Mucosa of gallbladder (tissue), 1 donor: ENCODE data around the gene SLC9A2. TPM values are rescaled to one million over a fixed set of nuclear protein-coding genes. Genes with fewer than 3 reads are reported as not detected.
A peak's percentile ranks its signal among the peaks of the same experiment; 100 is the strongest.

Experiments
- DNase-seq: peaks from one replicate; pipeline ENCODE4 v3.0.0-alpha.2; 2020; ENCODE audit warnings: low spot score
- total RNA-seq: library from RNA; stranded (reverse); gene quantifications from one replicate; pipeline ENCODE4 v1.2.1, GENCODE V29; 2021
- donor health status: DM: no; HTN: no; CAD: no.

The SLC9A2 gene
- total RNA-seq, 1 donor from 2014 or later, result 19.9 TPM

DNA sequence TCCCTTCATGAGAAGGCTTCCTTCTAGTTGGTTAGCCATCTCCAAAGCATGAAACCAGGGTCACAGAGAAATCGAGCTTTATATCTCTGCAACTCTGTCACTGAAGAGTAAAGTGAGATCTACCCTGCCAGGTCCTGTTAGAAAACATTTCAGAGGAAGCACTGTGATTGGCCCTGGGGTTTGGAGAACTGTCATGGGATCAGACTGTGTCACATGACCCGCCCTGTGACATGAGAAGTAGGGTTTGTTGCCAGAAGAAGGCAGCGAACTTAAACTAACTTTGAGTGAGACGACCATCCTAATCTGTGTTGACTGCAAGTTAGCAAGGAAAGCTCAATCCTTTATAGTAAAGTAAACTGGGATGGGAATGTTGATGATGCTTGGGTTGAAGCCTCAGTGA, 55.5 kb downstream of the SLC9A2 start:
- no peak for DNase-seq

DNA sequence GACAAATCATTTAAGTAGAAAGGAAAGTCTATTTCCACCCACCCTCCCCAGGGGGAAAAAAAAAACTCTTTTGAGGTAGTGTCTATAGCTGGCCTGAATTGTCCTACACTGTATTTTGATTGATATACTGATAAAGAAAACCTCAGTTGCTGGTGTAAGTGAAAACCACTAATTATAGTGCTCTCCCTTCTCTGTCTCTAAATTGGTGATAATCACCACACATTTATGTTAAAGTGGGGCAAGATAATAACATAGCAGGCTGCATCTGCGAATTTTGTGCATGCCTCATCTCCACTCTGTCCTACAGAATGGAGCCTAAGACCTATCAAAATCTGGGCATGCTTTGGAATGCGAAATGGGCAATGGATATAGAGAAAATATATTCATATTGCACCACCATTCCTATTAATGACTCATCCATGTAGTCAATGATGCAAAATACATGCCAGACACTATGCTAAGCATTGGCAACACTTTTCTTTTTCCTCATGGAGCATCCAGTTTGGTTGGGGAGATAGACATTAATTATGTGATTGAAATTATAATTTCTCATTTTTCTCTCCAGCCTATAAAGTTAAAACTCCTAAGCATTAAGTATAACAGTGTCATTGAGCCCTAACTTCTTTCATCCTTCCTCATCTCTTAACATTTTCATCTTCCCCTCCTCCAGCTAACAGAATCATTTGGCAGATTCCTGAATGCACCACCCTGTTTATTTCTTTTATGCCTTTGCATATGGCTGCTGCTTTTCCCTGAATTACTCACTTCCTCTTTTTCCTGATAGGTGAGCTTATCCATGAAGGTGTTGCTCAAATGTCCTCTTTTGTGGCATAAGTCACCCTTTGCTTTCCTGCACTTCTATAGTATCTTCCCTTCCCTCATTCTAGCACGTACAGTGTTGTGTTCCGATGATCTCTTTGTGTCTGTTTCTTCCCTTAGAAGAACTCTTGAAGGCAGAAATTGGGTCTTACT, 58.2 kb downstream of the SLC9A2 start:
- no peak for DNase-seq

DNA sequence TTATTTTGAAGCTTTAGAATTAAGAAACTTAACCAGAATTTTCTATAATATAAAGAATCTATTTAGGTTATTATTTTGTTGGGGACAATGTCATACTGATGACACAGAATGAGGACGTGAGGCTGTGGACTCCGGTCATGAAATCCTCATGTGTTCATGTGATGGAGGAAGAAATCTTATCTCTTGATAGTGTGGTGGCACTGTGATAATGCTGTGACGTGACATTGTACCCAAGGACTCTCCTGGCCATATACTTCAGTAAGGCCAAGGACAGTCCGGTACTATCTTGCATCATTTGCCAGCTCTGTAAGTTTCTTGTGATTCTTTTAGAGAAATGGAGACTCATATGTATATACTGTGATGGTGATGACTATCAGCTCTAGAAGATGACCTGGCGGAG, 59.1 kb downstream of the SLC9A2 start:
- DNase-seq, result no peak

DNA sequence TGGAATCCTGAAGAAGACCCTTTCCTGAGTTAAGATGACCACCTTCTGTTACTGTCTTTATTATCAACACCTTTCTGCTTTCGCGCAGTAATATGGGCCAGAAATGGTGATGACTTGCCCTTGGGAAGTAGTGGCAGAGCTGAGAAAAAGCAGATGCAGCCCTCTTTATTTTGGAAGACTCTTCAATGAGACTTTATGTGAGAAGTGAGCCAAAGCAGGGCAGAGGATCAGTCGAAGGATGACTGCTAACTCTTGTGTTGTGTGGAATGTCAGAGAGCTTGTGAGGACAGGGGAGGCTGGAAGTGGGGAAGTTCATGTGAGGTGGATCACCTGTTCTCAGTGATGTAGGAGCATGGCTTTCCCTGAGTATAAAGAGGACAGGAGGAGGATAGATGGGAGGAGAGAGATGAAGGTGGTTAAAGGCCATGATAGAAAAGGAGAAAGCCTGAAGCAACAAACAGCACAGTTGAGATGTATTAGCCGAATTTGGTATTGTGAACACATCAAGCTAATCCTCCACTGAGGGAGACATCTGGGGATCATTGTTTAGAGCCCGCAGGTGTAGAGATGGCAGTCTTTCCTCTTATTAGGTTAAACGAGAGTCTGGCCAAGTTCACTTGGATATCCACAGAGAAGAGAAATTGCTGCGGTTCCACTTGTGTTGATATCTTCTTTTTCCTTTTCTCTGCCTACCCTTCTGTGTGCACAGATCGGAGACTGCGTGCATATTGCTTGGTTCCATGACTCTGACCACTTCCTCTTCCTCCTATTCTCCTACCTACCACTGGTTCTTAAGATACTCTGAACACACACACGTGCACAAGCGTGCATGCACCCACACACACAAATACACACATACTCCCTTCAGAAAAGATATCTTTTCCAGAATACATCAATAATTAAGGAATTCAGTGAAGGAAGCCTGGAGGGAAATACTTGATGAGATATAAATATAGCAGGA, 67.4 kb downstream of the SLC9A2 start:
- DNase-seq, result no peak

DNA sequence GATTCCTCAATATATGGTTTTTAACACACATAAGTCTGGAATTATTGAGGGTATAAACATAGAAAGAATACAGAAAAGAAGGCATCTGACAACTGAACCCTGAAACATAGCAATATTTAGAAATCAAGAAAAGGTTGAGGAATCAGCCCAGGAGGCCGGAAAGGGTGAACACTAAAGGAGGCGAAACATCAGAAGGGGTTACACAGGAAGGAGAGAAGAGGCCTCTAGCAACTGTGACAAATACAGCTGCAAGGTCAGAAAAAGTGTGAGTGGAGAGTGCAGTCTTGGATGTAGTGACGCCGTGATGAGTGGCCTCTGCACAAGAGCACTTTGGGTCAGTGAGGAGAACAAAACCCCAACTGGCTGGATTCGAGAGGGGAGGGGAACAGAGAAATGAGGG, 70.7 kb downstream of the SLC9A2 start:
- DNase-seq, result no peak

DNA sequence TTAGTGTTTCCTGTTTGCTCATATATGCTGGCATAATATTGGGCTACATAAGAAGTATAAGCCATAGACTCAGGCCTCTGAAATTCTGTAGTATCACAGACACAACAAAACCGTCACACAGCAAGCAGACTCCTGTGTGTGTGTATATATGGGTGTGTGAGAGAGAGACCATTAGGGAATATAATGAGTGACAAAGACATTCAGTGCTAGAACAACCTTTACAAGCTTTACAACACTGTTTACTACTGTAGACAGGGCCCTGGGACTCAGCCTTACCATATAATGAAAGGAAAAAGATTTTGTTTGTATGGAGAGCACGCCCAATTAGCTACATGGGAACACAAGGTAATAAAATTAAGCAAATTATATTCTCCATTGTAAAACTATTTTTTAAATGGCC, 77.1 kb downstream of the SLC9A2 start:
- no peak for DNase-seq

DNA sequence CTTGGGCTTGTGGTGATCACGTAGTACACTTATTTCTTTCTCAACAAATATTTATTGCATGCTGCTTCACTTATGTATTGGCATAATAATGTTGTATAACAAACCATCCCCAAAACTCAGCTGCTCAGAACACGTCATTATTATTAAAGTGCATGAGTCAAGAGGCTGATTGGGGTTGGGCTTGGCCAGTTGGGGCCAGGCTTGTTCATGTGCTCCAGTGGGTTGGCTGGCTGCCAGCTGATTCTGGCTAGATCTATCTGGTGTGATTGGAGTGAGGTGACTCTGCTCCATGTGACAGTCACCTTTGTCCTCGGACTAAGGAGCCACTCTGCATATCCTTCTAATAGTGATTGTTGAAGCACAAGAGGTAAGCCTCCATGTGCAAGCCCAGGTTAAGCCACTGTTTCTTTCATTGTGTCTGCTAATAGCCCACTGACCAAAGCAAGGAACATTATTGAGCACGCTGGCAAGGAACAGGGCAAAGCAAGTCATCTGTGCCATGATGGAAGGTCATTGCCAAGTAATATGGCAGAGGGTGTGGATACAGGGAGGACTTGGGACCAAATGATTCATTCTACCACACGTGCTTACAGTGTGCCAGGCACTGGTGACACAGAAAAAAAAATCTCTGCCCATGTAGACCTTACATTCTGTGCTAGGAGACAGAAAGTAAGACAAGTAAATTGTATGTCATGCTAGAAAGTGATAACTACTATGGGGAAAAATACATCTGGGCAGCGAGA, 79.2 kb downstream of the SLC9A2 start:
- DNase-seq, result peak; percentile 81

DNA sequence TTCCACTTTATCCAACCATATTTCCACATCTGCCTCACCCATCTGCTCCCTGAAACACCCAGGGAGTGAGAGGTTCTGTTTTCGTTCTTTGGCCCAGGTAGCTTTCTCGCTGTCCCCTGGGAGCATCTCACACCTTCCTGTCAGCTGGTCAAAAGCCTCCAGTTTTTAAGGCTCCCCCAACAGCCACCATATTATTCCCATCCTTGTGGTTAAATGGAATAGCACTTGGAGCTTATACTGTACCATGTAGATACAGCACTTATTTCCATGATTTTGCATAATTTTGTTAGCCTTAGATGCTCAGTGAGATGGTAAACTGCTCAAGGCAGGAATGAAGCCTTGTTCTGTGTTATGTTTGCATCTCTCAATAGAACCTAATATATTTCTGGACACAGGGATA, 84.0 kb downstream of the SLC9A2 start:
- no peak for DNase-seq

DNA sequence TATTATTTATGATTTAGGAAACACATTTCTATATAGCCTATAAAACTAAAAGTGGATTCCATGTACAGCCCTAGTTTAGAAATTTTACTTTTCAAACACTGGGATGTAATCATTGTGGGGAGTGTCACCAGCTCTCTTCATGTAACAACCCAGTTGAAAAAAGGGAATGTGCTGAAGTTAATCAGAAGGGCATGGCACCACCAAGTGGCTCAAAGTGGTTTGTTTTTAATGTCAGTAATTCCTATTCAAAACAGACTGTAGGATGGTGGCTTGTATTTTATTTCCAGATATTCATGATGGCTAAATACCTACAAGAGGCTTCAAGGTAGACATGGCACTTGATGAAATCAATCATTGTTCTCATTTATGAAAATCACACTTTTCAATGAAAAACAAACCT, 84.4 kb downstream of the SLC9A2 start:
- peak; percentile 28 for DNase-seq

DNA sequence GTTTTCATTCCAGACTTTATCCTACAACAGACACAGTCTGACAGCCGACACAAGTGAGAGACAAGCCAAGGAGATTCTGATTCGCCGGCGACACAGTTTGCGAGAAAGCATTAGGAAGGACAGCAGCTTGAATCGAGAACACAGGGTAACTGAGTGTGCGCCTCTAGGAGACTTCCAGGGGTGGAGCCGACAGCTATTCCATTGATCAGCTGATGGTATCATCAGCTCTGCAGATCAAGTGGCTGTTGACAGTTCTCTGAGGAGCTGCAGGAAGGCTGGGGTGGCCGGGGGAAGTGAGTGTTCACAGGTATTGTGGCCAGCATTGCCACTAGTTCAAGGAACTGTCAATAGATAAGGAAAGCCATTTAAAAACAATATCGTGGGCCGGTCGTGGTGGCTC, 85.2 kb downstream of the SLC9A2 start:
- no peak for DNase-seq

DNA sequence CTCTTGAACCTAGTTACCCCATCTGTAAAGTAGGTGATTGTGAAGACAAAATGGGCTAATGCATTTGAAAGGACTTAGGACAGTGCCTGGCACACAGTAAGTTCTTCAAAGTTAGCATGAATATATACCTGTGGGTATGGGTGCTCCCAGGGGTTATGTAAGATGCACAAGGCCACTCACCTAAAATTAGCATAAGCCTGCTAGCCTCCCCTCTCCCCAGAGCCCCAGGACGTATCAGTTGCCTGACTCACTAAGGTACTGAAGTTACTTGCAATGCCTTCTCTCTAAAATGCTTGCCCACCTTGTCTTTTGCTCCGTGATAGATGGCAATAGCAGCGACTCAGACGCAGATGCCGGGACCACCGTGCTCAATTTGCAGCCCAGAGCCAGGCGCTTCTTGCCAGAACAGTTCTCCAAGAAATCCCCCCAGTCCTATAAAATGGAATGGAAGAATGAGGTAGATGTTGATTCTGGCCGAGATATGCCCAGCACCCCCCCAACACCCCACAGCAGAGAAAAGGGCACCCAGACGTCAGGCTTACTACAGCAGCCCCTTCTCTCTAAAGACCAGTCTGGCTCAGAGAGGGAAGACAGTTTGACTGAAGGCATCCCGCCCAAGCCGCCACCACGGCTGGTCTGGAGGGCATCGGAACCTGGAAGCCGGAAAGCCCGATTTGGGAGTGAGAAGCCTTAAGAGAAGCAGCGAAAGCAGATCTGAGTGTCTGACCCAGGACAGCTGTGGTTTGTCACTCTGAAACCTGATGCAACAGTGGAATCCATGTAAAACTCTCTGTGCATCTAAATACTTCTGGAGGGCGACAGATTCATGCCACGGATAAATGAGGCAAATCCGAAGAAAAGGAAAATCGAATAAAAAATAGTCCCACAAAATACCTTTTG, 88.7 kb downstream of the SLC9A2 start:
- DNase-seq, result no peak

DNA sequence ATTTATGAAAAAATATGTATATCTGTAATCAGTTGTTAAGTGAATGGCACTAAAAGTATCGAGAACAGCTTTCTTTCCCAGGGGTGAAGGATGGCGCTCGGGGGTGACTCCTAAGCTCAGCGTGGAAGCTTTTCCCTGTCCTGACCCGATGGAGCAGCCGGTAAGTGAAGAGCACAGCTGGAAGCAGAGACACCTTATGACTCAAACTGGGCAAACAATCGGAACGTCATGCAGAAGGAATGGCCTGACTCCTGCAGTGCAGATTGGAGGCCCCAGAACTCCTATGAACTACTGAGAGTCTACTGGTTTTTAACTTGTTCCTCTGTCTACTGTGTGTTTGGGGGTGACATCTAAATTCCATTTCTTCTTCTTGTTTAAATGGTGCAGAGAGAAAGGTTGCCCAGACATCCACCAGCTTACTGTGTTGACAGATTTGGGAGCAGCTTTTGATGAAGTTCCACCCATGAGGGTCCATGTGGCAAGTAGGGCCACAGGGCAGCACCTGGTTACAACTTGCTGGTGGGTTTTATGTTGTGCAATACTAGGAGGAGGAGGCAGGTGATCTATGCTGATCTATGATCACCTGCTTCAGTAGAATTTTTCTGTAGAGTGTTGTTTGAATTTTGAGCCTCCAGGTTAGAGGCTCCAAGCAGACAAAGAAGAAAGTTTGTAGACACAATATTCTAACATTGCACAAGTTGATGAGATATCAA, 89.7 kb downstream of the SLC9A2 start:
- no peak for DNase-seq

DNA sequence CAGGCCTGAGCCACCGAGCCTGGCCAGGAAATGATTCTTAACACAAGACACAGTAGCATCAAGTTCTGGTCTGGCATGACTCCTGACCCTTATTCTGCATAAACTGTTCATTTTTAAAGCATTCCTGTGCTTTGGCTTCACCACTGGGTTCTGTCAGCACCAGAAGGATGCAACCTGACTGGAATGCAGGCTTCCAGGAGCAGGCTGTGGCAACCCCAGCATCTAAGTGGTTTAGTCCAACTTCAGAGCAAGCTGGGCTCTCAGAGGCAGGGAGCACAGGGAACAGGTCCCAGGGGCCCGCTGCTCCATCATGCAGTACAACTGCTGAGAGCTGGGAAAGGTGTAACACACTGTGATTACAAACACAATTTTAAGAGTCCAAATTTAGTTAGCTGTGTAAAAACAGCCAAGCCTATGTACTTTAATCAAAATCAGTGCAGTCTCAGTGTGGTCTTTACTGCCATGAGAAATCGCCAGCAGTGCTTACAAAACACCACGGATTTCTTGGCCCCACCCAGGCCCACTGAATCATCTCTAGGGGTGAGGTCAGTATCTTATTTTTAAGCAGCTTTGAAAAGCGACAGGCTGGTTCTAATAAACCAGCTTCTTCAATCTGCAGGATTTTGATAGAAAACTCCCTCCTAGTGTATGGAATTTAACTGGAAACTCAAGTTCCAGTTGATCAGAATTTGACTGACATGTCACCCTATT, 98.1 kb downstream of the SLC9A2 start:
- DNase-seq, result no peak

DNA sequence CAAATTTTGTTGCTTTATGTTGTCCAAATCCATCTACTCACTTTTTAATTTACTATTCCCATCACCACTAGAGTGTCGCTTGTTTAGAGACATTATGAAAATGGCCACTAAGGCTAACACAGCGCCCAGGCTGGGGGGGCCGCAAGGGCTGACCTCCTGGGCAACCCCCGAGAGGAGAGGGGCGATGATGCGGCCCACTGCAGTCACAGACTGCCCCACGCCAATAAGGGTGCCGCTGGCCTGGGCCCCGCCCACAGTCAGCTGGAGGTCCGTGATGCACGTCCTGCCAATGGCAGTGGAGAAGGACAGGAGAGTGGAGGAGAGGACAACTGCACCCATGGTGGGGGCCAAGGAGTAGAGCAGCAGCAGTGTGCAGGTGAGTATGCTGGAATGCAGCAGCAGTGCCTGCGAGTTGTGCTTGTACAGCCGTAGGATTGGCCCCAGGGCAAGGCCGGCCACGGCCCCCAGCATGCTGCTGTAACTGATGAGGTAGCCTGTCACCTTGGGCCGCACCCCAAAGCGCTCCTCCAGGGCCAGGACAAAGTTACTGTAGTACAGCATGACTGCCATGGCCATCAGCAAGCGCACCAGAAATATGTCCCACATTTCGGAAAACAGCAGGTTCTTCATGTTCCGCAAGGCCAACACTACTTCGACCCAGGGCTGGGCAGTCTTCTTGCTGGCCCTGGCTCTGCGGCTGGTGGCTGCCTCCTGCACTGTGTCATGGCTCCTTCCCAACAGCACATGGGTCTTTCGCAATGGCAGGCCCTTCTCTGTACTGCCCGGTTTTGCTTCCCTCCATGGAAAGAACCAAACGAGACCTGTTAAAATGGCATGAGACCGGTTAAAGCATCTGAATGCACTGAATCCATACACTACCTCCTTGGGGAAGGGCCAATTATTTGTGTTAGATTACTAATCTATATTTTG, 99.3 kb downstream of the SLC9A2 start:
- DNase-seq, result no peak

DNA sequence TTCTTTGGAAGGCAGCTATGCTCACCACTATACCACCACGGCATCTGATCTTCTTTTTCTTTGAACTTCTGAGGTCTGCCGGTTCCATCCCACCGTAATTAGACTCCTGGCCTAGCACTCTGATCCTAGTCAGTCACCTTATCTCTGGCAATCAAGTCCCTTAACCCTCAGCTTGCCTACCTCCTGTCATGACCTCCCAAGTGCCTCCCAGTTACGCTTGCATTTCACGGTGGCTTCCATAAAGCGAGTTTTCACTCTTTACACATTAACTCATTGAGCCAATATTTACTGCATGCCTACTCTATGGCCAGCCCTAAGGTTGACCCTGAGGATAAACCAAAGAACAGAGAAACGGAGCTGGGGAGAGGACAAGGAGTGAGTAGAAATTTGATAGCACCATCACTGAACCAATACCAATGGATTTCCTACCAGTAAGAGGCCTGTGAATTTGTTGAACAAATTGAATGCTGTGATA, 104.7 kb downstream of the SLC9A2 start:
- no peak for DNase-seq

DNA sequence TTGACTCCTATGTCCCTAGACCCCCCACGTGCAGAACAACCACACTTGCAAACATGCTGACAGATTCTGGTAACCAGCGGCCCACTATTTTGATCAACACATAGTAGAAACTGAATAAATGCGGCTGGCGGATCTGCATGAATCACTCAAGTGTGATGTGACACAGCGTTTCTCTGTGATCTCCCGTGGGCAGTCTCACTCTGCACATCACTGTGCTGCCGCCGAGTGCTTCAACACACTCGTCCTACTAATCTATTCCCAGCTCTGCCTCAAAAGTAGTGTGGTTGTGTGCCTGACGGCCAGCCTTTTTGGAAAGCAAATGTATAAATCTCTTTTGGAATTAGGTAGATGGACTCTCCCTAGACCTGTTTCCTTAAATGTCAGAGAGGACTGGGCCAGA, 105.2 kb downstream of the SLC9A2 start:
- DNase-seq, result no peak

DNA sequence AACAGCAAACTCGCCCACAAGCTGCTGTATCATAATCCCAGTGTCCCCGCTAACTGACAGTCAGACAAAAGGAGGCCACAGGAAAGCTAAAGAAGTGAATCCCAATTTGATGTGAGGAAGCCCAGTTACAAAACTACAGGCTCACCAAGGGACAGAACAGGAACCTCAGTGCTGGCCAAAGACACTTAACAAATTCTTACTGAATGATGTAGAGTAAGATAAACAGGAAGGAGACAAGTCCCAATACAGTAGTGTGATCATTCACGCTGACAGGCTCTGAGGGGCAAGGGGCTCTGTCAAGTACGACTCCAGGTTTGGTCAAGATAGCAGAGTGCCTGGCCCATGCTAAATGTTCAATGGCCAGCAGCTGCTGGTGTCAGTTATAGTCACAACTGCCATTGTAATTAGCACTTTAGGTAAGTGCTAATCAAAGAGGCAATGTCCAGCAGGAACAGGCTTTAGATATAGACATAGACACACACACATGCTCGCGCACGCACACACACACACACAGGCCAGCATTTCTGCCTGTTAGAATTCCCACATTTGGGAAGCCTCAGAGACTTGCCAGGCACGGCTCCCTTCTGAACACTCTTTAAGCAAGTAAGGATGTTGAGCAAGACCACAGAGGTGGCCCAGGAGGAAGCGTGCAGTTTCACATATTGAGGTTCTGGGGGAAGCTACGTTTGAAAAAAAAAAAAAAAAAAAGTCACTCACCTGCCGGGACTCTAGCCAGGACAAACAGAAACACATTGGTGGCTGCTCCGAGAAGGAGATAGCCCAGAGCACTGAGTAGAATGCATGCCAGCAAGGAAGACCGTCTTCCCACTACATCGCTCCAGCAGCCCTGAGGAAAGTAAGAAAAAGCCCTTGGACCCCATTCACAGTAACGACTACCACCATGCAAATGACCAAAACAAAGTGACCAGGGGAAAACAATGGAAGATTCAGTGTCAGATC, 107.1 kb downstream of the SLC9A2 start:
- DNase-seq, result peak; percentile 24
